GM06990 (cell line): Measurements from ENCODE around the gene SOCS6.

Experiments used
- DNase-seq: peaks from one replicate; pipeline ENCODE4 v3.0.0-alpha.2; 2011; ENCODE audit not compliant: insufficient read length; ENCODE audit errors: extremely low read depth
- H3K27me3 ChIP-seq: replicated peaks from 2 replicates; pipeline ENCODE4 v1.6.0; 2011; ENCODE audit warnings: low read length; ENCODE audit not compliant: control insufficient read depth, insufficient read depth
- H3K36me3 ChIP-seq: 2 replicates; pipeline ENCODE4 v1.5.1; 2011; ENCODE audit warnings: low read length; ENCODE audit not compliant: control insufficient read depth, insufficient read depth
- H3K4me3 ChIP-seq: replicated peaks from 2 replicates; pipeline ENCODE4 v1.5.1; 2011; ENCODE audit warnings: low read depth, mild to moderate bottlenecking, control low read depth, low read length
- CTCF ChIP-seq: IDR thresholded peaks from 2 replicates; pipeline ENCODE4 v1.5.1; 2011; ENCODE audit warnings: low read length, control low read depth, mild to moderate bottlenecking, inconsistent platforms; ENCODE audit not compliant: insufficient read depth, poor library complexity, severe bottlenecking

The SOCS6 gene

DNA sequence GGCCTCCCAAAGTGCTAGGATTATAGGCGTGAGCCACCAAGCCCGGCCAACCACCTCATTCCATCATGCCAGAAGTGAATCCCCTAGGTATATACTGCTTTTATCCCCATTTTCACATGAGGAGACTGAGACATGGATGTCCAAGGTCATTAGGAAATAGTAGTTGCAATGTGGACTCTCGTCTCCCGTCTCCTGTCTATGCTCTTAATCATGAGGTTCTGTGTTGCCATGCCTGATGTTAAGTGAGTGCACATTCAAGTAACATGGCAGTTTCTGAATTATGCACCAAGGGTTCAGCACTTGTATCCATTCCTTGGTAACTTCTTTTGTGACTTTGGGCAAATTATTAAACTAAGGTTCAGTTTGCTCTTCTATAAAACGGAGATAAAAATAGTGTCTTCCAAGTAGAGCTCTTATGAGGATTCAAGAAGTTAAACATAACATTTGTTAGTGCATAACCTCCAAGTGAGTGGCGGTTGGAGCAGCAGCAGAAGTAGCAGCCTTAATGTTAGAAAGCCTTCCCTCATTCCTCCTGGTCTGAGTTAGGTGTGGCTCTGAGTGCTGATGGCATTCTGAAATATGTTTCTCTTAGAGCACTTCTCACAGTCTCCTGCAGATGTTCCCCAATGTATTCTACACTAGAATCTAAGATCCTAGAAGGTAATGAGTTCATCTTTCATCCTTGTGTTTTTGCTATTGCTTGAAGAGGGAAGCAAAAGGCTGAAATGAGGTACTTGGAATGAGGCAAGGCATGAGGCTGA, 21.9 kb downstream of the SOCS6 start:
- DNase-seq, result no peak
- Histone ChIP-seq H3K27me3 (no peaks in the 10 kb centered on the region), H3K36me3 (no peaks in the 10 kb centered on the region), H3K4me3 (no peak overlapping the region)
- TF ChIP-seq CTCF, result no peak

DNA sequence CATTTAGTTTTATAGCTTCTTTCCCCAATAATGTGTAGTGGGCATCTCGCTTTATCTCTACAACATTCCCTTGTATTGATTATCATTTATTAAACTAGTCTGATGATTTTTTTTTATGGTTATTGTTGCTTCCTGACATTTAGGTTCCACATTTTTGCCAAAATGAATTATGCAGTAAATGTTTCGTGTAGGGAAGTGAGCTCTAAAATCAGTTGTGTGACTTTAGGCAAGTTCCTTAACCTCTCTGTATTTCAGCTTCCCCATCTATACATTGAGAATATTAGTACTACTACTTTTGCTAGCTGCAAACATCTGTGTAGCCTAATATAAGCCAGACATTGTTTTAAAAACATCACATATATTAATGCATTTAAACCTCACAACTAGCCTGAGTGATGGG, 22.9 kb downstream of the SOCS6 start:
- TF ChIP-seq CTCF, result no peak
- Histone ChIP-seq H3K36me3 (no peaks in the 10 kb centered on the region), H3K4me3 (no peak overlapping the region), H3K27me3 (no peaks in the 10 kb centered on the region)
- DNase-seq, result no peak

DNA sequence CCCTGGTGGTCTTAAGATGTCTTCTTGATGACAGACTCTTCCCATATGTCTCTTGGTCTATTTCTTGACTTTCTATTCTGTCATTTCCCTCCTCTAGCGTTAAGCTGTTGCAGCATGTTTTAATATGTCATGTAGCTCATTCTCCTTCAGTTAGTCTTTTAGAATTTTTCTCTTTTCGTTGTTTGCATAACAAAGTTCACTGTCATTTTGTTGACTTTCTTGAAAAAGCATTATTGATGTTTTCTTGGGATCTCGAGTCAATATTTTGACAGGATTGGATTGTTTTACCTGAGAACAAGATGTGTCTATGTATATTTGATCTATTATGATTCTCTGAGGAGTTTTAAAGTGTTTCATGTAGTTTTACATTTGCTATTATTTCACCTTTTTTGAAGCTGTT, 24.8 kb downstream of the SOCS6 start:
- TF ChIP-seq CTCF, result no peak
- Histone ChIP-seq H3K27me3 (no peaks in the 10 kb centered on the region), H3K36me3 (no peaks in the 10 kb centered on the region; the same call in 1 of the 2 replicates), H3K4me3 (no peak overlapping the region)
- DNase-seq, result no peak

DNA sequence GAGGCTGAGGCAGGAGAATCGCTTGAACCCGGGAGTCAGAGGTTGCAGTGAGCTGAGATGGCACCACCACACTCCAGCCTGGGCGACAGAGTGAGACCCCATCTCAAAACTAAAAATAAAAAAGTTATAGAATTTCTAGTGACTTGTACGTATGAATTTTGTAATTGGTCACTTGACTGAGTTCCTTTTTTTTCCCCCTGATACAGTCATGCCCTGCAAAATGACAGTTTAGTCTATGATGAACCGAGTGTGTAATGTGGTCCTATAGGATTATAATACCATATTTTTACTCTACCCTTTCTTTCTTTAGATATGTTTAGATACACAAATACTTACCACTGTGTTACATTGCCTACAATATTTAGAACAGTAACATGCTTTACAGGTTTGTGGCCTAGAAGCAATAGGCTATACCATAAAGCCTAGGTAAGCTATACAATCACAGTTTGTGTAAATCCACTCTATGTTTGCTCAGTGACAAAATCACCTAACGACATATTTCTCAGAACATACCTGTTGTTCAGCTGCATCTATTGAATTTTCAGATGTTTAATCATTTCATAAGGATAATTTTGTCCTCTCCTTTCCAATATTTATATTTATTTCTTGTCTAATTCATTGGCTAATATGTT, 25.4 kb downstream of the SOCS6 start:
- H3K4me3 ChIP-seq, result no peak overlapping the region
- H3K27me3 ChIP-seq, result no peaks in the 10 kb centered on the region
- H3K36me3 ChIP-seq, result no peaks in the 10 kb centered on the region; the same call in 1 of the 2 replicates
- no peak for TF ChIP-seq CTCF
- no peak for DNase-seq

- Histone ChIP-seq H3K27me3 (no peaks in the 10 kb centered on the region), H3K4me3 (no peak overlapping the region), H3K36me3 (no peaks in the 10 kb centered on the region; the same call in 1 of the 2 replicates)
- no peak for DNase-seq
- TF ChIP-seq CTCF, result no peak
These were observed 30.3 kb downstream of the SOCS6 start for GRCh38 chr18:70319187-70319586.

DNA sequence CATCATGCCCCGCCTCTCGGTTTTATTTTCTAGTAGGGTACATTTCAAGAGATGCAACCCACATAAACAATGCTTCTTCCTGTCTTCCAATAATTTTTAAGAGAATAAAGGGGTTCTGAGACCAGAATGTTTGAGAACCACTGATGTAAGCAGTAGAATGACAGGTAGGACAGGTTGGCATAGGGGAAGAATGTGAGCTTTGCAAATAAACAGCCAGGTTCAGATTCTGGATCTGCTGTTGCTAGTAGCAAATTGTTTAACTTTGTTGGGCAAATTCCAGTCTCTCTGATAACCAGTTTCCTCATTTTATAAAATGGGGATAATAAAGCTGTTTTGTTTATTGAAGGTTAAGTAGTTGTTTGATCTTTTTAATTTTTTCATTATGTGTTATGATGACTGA, 32.8 kb downstream of the SOCS6 start:
- Histone ChIP-seq H3K36me3 (peaks cover 3% of the 10 kb centered on the region; the same call in 1 of the 2 replicates), H3K4me3 (no peak overlapping the region), H3K27me3 (no peaks in the 10 kb centered on the region)
- no peak for DNase-seq
- no peak for TF ChIP-seq CTCF
